HEK293 (cell line): ENCODE results near the gene ITGB2.
A peak's percentile ranks its signal among the peaks of the same experiment; 100 is the strongest.
"Not testable (repeated sequence)": the region's sequence is repeated elsewhere in the genome, so short reads cannot be mapped to it uniquely, and the experiment has no call there.

Experiments used
- CTCF ChIA-PET: fragments of 350-600 bp; formaldehyde crosslinking; extraction: SDS; loops from one replicate; lab custom pipeline; 2021; ENCODE audit warnings: antibody characterized with exemption; lab: Yijun Ruan, JAX
- POLR2A ChIA-PET: fragments of 300-600 bp; formaldehyde crosslinking; extraction: SDS; loops from one replicate; lab custom pipeline; 2020; ENCODE audit warnings: antibody characterized with exemption, inconsistent platforms; lab: Yijun Ruan, JAX
- H3K27ac ChIP-seq: fragments of 200-500 bp; sonication (Bioruptor generic); 2 replicates; pipeline ENCODE4 v1.5.1; 2014; ENCODE audit warnings: low read depth, low read length, control low read depth, inconsistent platforms; ENCODE audit errors: extremely low read depth
- H3K36me3 ChIP-seq, 2 experiments: fragments of 200-500 bp in 1 of 2; sonication (Bioruptor generic) in 1 of 2; 1 replicate in 1 of 2; 2 replicates in 1 of 2; pipeline ENCODE4 v1.5.1; 2014 to 2017; ENCODE audit warnings: inconsistent platforms in 2 of 2, low read length in 2 of 2; ENCODE audit not compliant: control insufficient read depth in 2 of 2, insufficient read depth in 1 of 2
- H3K4me1 ChIP-seq: fragments of 200-500 bp; sonication (Bioruptor generic); 2 replicates; pipeline ENCODE4 v1.5.1; 2014; ENCODE audit warnings: mild to moderate bottlenecking, low read length, inconsistent platforms; ENCODE audit not compliant: control insufficient read depth, insufficient read depth
- H3K4me3 ChIP-seq: 2 replicates; pipeline ENCODE4 v1.5.1; 2011; ENCODE audit warnings: low read depth, mild to moderate bottlenecking, control low read depth, low read length, moderate library complexity
- H3K9me3 ChIP-seq: fragments of 200-500 bp; sonication (Bioruptor generic); 2 replicates; pipeline ENCODE4 v1.5.1; 2014; ENCODE audit warnings: low read depth, low read length, inconsistent platforms; ENCODE audit not compliant: control insufficient read depth, insufficient read depth
- KLF7 ChIP-seq: fragments of 450-650 bp; formaldehyde crosslinking; IDR thresholded peaks from 2 replicates; pipeline ENCODE4 v1.5.1; 2016; ENCODE audit warnings: missing biosample characterization, missing genetic modification characterization, borderline replicate concordance
- SETDB1 ChIP-seq: IDR thresholded peaks from one replicate; pipeline ENCODE4 v1.6.1; 2017; ENCODE audit warnings: mild to moderate bottlenecking, low read length, moderate library complexity, mixed read lengths; ENCODE audit not compliant: insufficient read length
- YY2 ChIP-seq: fragments of 450-650 bp; formaldehyde crosslinking; IDR thresholded peaks from 2 replicates; pipeline ENCODE4 v1.5.1; 2016; ENCODE audit warnings: missing biosample characterization, missing genetic modification characterization
- ZIC2 ChIP-seq: fragments of 450-650 bp; formaldehyde crosslinking; IDR thresholded peaks from 2 replicates; pipeline ENCODE4 v1.5.1; 2016; ENCODE audit warnings: missing biosample characterization, missing genetic modification characterization
- ZNF341 ChIP-seq: fragments of 450-650 bp; formaldehyde crosslinking; IDR thresholded peaks from 2 replicates; pipeline ENCODE4; 2016; ENCODE audit warnings: low read depth, missing biosample characterization, missing genetic modification characterization
- ZNF391 ChIP-seq: fragments of 450-650 bp; formaldehyde crosslinking; IDR thresholded peaks from 2 replicates; pipeline ENCODE4 v1.5.1; 2016; ENCODE audit warnings: low read depth, missing biosample characterization, missing genetic modification characterization, borderline replicate concordance
- ZNF660 ChIP-seq: fragments of 450-650 bp; IDR thresholded peaks from 2 replicates; pipeline ENCODE4 v1.5.1; 2018; ENCODE audit warnings: missing biosample characterization, mild to moderate bottlenecking, missing genetic modification characterization
- ZNF776 ChIP-seq: fragments of 450-650 bp; formaldehyde crosslinking; IDR thresholded peaks from 2 replicates; pipeline ENCODE4 v1.5.0; 2017; ENCODE audit warnings: missing biosample characterization, missing genetic modification characterization, borderline replicate concordance
- ZNF830 ChIP-seq: fragments of 450-650 bp; IDR thresholded peaks from 2 replicates; pipeline ENCODE4 v1.5.0; 2018; ENCODE audit warnings: missing biosample characterization, missing genetic modification characterization, low read depth, mild to moderate bottlenecking, moderate library complexity
- TF ChIP-seq, protein P1 (sequence below): fragments of 450-650 bp; formaldehyde crosslinking; IDR thresholded peaks from 2 replicates; pipeline ENCODE4 v1.5.1; 2016; ENCODE audit warnings: missing biosample characterization, missing genetic modification characterization
- TF ChIP-seq, protein P2 (sequence below): fragments of 450-650 bp; IDR thresholded peaks from 2 replicates; pipeline ENCODE4 v1.5.1; 2018; ENCODE audit warnings: missing biosample characterization, mild to moderate bottlenecking, missing genetic modification characterization
- TF ChIP-seq, protein P3 (sequence below): fragments of 450-650 bp; formaldehyde crosslinking; IDR thresholded peaks from 2 replicates; pipeline ENCODE4 v1.5.1; 2016; ENCODE audit warnings: missing biosample characterization, missing genetic modification characterization, borderline replicate concordance

ITGB2 gene

DNA sequence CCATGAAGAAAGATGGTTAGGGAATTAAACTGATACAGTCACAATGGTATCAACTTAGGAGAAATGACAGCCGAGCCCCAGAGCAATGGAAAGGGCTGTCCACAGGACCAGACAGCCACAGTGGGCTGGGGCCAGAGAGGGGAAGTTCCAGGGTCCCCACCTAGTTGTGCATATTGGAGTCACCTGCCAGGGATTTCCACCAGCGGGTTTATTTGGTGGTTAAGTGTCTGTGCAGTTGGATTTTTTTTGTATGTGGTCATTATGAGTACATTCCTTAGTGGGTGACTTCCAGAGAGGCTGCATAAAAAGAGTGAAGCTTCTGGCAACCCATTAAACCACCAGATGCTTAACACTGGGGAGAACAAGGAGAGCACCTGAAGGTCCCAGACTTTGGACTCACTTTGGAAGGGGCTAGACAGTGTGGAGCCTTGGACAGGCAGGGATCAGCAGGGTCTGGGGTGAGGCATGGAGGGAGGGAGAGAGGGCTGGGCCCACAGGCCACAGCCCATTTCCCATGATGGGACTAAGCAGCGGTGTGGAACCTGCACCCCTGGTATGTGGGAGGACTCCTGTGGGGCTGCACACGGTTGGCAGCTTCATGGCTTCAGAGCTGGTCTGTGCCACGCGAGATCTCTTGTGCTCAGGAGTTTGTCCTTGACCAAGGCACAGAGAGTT, 39.4 kb downstream of the ITGB2 start:
- CTCF ChIA-PET: interaction anchor here (1.1 to 5.1 kb wide), 4 partner anchors 12 to 371 kb away, joined by 3 to 25 read pairs (median 3); no protein-coding TSS in a partner anchor
- Histone ChIP-seq H3K4me1 (no peaks in the 10 kb centered on the region), H3K9me3 (no peaks in the 10 kb centered on the region), H3K36me3 (no peaks in the 10 kb centered on the region), H3K27ac (no peak overlapping the region), H3K4me3 (no peak overlapping the region)
- TF ChIP-seq ZIC2 (tag by site-specific recombination): peak; percentile 15; the same call in 1 of the 2 replicates
- no peak for TF ChIP-seq ZNF776 (tag by site-specific recombination)
- POLR2A ChIA-PET: interaction anchor here (3.8 kb wide), 1 partner anchor 8 kb away, joined by 17 read pairs; the partner anchor contains the start of gene PTTG1IP

DNA sequence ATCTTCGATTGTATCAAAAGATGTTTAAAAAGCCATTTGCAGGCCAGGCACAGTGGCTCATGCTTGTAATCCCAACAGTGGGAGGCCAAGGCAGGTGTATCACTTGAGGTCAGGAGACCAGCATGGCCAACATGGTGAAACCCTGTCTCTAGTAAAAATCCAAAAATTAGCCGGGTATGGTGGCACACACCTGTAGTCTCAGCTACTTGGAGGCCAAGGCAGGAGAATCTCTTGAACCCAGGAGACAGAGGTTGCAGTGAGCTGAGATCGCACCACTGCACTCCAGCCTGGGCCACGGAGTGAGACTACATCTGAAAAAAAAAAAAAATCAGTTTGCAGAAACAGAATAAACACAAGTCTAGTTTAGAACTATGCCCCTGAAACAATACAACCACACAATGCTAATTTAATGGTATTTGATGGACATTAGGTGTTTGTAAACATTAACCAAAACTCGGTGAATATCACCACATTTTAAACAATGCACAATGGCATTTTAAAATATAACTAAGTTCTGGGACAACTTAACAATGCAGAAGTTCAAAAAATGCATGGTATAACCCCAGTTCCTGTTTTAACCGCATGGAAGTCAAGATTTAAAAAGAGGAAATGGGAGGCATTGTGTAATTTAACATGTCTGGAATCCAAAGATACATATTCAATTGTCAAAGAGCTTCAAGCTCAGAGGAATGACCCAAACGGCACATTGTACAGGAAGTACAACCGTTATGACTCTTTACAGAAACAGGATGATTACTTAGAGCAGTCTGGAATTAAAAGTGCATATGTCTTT, 40.1 kb downstream of the ITGB2 start:
- Histone ChIP-seq H3K4me1 (no peaks in the 10 kb centered on the region), H3K36me3 (no peaks in the 10 kb centered on the region), H3K9me3 (no peaks in the 10 kb centered on the region), H3K27ac (no peak overlapping the region), H3K4me3 (no peak overlapping the region)
- TF ChIP-seq, protein P1, sequence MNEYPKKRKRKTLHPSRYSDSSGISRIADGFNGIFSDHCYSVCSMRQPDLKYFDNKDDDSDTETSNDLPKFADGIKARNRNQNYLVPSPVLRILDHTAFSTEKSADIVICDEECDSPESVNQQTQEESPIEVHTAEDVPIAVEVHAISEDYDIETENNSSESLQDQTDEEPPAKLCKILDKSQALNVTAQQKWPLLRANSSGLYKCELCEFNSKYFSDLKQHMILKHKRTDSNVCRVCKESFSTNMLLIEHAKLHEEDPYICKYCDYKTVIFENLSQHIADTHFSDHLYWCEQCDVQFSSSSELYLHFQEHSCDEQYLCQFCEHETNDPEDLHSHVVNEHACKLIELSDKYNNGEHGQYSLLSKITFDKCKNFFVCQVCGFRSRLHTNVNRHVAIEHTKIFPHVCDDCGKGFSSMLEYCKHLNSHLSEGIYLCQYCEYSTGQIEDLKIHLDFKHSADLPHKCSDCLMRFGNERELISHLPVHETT (tag by site-specific recombination): no peak
- TF ChIP-seq ZNF341 (tag by site-specific recombination) (no peak), ZNF660 (no peak), YY2 (no peak), KLF7 (tag by site-specific recombination) (no peak), ZNF391 (no peak), SETDB1 (no peak), ZNF830 (no peak)
- TF ChIP-seq, protein P2, sequence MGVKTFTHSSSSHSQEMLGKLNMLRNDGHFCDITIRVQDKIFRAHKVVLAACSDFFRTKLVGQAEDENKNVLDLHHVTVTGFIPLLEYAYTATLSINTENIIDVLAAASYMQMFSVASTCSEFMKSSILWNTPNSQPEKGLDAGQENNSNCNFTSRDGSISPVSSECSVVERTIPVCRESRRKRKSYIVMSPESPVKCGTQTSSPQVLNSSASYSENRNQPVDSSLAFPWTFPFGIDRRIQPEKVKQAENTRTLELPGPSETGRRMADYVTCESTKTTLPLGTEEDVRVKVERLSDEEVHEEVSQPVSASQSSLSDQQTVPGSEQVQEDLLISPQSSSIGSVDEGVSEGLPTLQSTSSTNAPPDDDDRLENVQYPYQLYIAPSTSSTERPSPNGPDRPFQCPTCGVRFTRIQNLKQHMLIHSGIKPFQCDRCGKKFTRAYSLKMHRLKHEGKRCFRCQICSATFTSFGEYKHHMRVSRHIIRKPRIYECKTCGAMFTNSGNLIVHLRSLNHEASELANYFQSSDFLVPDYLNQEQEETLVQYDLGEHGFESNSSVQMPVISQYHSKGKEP (tag by site-specific recombination): no peak
- TF ChIP-seq, protein P3, sequence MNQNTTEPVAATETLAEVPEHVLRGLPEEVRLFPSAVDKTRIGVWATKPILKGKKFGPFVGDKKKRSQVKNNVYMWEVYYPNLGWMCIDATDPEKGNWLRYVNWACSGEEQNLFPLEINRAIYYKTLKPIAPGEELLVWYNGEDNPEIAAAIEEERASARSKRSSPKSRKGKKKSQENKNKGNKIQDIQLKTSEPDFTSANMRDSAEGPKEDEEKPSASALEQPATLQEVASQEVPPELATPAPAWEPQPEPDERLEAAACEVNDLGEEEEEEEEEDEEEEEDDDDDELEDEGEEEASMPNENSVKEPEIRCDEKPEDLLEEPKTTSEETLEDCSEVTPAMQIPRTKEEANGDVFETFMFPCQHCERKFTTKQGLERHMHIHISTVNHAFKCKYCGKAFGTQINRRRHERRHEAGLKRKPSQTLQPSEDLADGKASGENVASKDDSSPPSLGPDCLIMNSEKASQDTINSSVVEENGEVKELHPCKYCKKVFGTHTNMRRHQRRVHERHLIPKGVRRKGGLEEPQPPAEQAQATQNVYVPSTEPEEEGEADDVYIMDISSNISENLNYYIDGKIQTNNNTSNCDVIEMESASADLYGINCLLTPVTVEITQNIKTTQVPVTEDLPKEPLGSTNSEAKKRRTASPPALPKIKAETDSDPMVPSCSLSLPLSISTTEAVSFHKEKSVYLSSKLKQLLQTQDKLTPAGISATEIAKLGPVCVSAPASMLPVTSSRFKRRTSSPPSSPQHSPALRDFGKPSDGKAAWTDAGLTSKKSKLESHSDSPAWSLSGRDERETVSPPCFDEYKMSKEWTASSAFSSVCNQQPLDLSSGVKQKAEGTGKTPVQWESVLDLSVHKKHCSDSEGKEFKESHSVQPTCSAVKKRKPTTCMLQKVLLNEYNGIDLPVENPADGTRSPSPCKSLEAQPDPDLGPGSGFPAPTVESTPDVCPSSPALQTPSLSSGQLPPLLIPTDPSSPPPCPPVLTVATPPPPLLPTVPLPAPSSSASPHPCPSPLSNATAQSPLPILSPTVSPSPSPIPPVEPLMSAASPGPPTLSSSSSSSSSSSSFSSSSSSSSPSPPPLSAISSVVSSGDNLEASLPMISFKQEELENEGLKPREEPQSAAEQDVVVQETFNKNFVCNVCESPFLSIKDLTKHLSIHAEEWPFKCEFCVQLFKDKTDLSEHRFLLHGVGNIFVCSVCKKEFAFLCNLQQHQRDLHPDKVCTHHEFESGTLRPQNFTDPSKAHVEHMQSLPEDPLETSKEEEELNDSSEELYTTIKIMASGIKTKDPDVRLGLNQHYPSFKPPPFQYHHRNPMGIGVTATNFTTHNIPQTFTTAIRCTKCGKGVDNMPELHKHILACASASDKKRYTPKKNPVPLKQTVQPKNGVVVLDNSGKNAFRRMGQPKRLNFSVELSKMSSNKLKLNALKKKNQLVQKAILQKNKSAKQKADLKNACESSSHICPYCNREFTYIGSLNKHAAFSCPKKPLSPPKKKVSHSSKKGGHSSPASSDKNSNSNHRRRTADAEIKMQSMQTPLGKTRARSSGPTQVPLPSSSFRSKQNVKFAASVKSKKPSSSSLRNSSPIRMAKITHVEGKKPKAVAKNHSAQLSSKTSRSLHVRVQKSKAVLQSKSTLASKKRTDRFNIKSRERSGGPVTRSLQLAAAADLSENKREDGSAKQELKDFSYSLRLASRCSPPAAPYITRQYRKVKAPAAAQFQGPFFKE (tag by site-specific recombination): no peak
- CTCF ChIA-PET: interaction anchor here (1.0 to 5.1 kb wide), 5 partner anchors 13 to 714 kb away, joined by 3 to 25 read pairs (median 3); no protein-coding TSS in a partner anchor
- POLR2A ChIA-PET: no interaction called here

DNA sequence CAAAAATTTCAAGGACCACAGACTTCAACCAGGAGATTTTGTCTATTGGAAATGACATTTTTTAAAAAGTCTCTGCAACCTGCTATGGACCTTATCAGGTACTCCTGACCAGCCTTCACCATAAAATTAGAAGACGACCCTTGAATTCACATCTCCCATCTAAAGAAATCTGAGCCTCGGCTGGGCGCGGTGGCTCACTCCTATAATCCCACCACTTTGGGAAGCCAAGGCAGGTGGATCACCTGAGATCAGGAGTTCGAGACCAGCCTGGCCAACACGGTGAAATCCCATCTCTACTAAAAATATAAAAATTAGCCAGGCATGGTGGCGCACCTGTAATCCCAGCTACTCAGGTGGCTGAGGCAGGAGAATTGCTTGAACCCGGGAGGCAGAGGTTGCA, 41.5 kb downstream of the ITGB2 start:
- H3K9me3 ChIP-seq, POLR2A ChIA-PET, H3K4me3 ChIP-seq, H3K27ac ChIP-seq, H3K4me1 ChIP-seq, H3K36me3 ChIP-seq: not testable (repeated sequence)
- CTCF ChIA-PET: interaction anchor here (1.3 to 5.1 kb wide), 2 partner anchors 14 to 257 kb away, joined by 3 to 25 read pairs; no protein-coding TSS in a partner anchor
